ENCODE measurements around the gene NTM.

Gene NTM

DNA sequence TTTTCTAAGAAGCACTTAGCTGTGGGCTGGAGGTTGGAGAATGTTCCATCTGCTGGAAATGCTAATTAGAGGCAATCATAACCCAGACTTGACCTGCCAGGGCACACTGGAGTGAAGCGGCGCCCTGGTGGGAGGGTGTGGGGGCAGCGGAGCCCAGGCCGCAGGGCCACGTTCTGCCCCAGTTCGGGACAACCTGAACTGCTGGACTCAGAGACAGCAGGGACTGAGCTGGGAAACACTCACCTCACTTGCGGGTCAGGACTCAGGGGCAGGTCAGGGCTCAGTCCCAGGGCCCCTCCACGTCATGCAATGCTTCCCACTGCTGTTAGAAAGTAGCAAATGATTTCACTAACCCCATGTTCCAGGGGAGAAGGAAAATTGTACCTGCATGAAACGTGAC lies 316.4 kb downstream of the NTM start:
- no peak for DNase-seq (ENCODE audit: extremely low read depth, low read depth)

DNA sequence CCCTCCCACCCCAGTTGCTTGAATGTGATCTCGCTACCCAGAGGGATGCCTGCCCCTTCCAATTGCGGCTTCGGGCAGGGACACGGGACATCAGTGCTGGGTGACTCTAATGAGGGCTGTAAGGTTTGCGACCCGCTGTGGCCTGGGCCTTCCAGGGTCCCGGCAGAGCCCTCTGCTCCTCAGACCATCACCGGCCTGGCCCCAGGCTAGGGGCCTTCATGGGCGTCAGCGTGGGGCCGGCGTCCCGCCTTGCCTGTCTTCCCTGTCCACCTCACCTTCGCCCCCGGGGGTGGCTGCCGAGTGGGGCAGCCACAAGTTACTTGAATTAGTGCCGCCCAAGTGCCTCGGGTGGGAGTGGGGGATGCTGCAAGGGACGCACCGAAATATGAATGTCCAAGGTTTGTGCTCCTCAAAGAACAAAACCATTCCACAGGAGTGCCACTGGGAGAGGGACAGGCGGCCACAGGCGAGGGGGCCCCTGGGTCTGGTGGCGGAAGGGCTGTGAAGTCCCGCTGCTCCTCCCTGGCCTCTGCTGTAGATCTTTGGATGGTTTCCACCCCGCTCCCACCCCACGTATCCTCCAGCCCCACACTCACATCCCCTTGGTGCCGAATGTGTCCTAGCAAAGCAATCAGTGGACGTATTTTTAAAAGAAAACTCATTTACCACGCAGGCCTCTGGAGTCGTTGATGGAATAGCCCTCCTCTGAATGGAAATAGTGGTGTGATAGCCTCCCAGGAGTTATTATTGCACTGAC lies 317.1 kb downstream of the NTM start:
- TF ChIP-seq, protein P1, sequence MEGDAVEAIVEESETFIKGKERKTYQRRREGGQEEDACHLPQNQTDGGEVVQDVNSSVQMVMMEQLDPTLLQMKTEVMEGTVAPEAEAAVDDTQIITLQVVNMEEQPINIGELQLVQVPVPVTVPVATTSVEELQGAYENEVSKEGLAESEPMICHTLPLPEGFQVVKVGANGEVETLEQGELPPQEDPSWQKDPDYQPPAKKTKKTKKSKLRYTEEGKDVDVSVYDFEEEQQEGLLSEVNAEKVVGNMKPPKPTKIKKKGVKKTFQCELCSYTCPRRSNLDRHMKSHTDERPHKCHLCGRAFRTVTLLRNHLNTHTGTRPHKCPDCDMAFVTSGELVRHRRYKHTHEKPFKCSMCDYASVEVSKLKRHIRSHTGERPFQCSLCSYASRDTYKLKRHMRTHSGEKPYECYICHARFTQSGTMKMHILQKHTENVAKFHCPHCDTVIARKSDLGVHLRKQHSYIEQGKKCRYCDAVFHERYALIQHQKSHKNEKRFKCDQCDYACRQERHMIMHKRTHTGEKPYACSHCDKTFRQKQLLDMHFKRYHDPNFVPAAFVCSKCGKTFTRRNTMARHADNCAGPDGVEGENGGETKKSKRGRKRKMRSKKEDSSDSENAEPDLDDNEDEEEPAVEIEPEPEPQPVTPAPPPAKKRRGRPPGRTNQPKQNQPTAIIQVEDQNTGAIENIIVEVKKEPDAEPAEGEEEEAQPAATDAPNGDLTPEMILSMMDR (IDR thresholded peaks at IDR 0.05; ENCODE audit: low read depth, low read length): no peak
- DNase-seq (ENCODE audit: extremely low read depth, low read depth): no peak

More for the DNA sequence above, 316.4 kb downstream of the NTM start:
- TF ChIP-seq, protein P1 (IDR thresholded peaks at IDR 0.05; ENCODE audit: low read depth, low read length): no peak

GRCh38 chr11:131688048-131688693 lies 317.8 kb downstream of the NTM start:
- DNase-seq (ENCODE audit: extremely low read depth, low read depth): peak; percentile 20
- TF ChIP-seq, protein P1 (IDR thresholded peaks at IDR 0.05; ENCODE audit: low read depth, low read length): peak; percentile 79

GRCh38 chr11:131689049-131689925 lies 318.9 kb downstream of the NTM start:
- TF ChIP-seq, protein P1 (IDR thresholded peaks at IDR 0.05; ENCODE audit: low read depth, low read length): no peak
- no peak for DNase-seq (ENCODE audit: extremely low read depth, low read depth)

DNA sequence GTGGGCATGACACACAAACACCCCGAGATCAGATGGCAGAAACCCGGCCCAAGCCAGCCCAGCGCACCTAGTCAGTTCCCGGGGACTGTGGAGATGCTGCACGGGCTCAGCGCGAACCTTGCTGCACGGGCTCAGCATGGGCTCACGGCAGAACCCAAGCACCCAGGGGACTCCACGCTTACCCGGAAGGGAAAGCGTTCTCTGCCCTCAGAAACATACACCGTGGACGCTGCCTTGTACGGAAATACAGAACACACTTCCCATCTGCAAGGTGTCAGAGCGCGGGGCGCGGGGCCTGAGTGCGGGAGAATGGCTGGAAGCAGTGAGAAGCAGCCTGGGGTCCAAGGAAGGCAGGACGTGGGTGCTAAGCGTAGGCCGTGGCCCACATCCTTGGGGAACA lies 319.9 kb downstream of the NTM start:
- TF ChIP-seq, protein P1 (IDR thresholded peaks at IDR 0.05; ENCODE audit: low read depth, low read length): no peak
- no peak for DNase-seq (ENCODE audit: extremely low read depth, low read depth)

DNA sequence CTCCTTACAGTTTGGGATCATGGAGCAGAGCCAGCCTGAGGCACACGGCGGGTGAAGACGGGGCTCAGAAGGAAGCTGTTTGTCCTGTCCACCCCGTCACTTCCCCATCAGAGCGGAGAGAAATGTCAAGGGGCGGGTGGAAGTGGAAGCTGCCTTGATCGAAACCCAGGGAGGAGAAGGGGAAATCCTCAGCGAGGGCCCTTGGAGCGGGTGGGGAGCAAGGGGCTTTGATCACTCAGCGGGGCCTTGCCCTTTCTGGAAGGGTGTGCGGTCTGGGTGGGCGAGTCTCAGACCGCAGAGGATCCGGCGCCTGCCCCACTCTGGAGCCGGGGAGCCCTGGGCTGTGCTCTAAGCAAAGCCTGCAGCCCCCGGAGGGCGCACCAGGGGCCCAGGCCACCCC lies 320.4 kb downstream of the NTM start:
- TF ChIP-seq, protein P1 (IDR thresholded peaks at IDR 0.05; ENCODE audit: low read depth, low read length): no peak
- no peak for DNase-seq (ENCODE audit: extremely low read depth, low read depth)

Measured in AG09319 (cell line).